Neural cell (in vitro differentiated cells): ENCODE data around the gene CCDC28A. TPM values are rescaled to one million over a fixed set of nuclear protein-coding genes. Genes with fewer than 3 reads are reported as not detected.

Experiments
- H2AFZ ChIP-seq: fragments of 200-600, 300-800 bp; sonication (generic), shearing (Covaris generic); 2 replicates; pipeline ENCODE4 v1.6.0; 2014; ENCODE audit warnings: low read depth, mild to moderate bottlenecking, antibody characterized with exemption, low read length, moderate library complexity
- H3F3A ChIP-seq: fragments of 200-600 bp; shearing (Covaris generic); 2 replicates; pipeline ENCODE4 v1.6.1; 2016; ENCODE audit warnings: mild to moderate bottlenecking, moderate library complexity, mixed read lengths, antibody characterized with exemption, low read length; ENCODE audit not compliant: insufficient read depth, poor library complexity, severe bottlenecking
- H3K27ac ChIP-seq: fragments of 200-600, 300-800 bp; sonication (generic), shearing (Covaris generic); 2 replicates; pipeline ENCODE4 v1.5.1; 2014; ENCODE audit warnings: mild to moderate bottlenecking, low read length, moderate library complexity
- H3K27me3 ChIP-seq: fragments of 300-800, 200-600 bp; sonication (generic), shearing (Covaris generic); 2 replicates; pipeline ENCODE4 v1.6.0; 2014; ENCODE audit warnings: mild to moderate bottlenecking, low read depth, low read length, moderate library complexity; ENCODE audit not compliant: insufficient read depth
- H3K36me3 ChIP-seq: fragments of 300-800, 200-600 bp; sonication (generic), shearing (Covaris generic); 2 replicates; pipeline ENCODE4 v1.5.1; 2014; ENCODE audit warnings: mild to moderate bottlenecking, antibody characterized with exemption, low read length, moderate library complexity; ENCODE audit not compliant: insufficient read depth
- H3K4me2 ChIP-seq: fragments of 300-800, 200-600 bp; sonication (generic), shearing (Covaris generic); 2 replicates; pipeline ENCODE4 v1.6.0; 2014; ENCODE audit warnings: mild to moderate bottlenecking, low read length
- H3K4me3 ChIP-seq: fragments of 300-800, 200-600 bp; sonication (generic), shearing (Covaris generic); 2 replicates; pipeline ENCODE4 v1.5.1; 2014; ENCODE audit warnings: mild to moderate bottlenecking, low read length, moderate library complexity
- H3K79me2 ChIP-seq: fragments of 200-600 bp; shearing (Covaris generic); replicated peaks from 2 replicates; pipeline ENCODE4 v1.6.0; 2014; ENCODE audit warnings: mild to moderate bottlenecking, low read length, moderate library complexity; ENCODE audit not compliant: insufficient read depth
- H3K9ac ChIP-seq: fragments of 300-800, 200-600 bp; sonication (generic), shearing (Covaris generic); 2 replicates; pipeline ENCODE4 v1.6.1; 2016; ENCODE audit warnings: mild to moderate bottlenecking, low read length, mixed read lengths
- H3K9me2 ChIP-seq: fragments of 200-600 bp; shearing (Covaris generic); 2 replicates; pipeline ENCODE4 v1.6.1; 2016; ENCODE audit warnings: mild to moderate bottlenecking, low read length, mixed read lengths; ENCODE audit not compliant: insufficient read depth
- H3K9me3 ChIP-seq: fragments of 200-600, 300-800 bp; sonication (generic), shearing (Covaris generic); 2 replicates; pipeline ENCODE4 v1.6.1; 2016; ENCODE audit warnings: mild to moderate bottlenecking, mixed run types, low read length, moderate library complexity, mixed read lengths
- H4K20me1 ChIP-seq: fragments of 200-600 bp; shearing (Covaris generic); 2 replicates; pipeline ENCODE4 v1.6.1; 2016; ENCODE audit warnings: mild to moderate bottlenecking, mixed run types; ENCODE audit not compliant: insufficient read depth
- EP300 ChIP-seq: fragments of 450-650 bp; conservative IDR thresholded peaks from 2 replicates; pipeline ENCODE4 v1.6.1; 2014; ENCODE audit warnings: antibody characterized with exemption, mild to moderate bottlenecking, moderate library complexity; ENCODE audit not compliant: poor library complexity, severe bottlenecking
- TAF1 ChIP-seq: IDR thresholded peaks from 2 replicates; pipeline ENCODE4 v1.6.1; 2012; ENCODE audit warnings: low read depth
- polyA plus RNA-seq: library from polyadenylated mRNA; depleted of rRNA; stranded (reverse); fragments of >200 nt; gene quantifications from 2 replicates; pipeline ENCODE4 v1.2.3, GENCODE V29; 2014
- TF ChIP-seq, protein P1 (sequence below): fragments of 450-650 bp; IDR thresholded peaks from 2 replicates; pipeline ENCODE4 v1.5.1; 2014; ENCODE audit warnings: antibody characterized with exemption, mild to moderate bottlenecking, moderate library complexity; ENCODE audit not compliant: poor library complexity, severe bottlenecking

CCDC28A gene
- polyA plus RNA-seq, 1 donor from 2014 or later: 10.6 TPM

- Histone ChIP-seq H3K27me3 (no peaks in the 10 kb centered on the region), H4K20me1 (no peaks in the 10 kb centered on the region), H3K9me2 (no peaks in the 10 kb centered on the region), H3K4me2 (no peak overlapping the region), H3K4me3 (no peak overlapping the region), H3K79me2 (no peaks in the 10 kb centered on the region), H3K9me3 (no peaks in the 10 kb centered on the region), H2AFZ (no peak overlapping the region), H3K27ac (no peak overlapping the region), H3F3A (no peaks in the 10 kb centered on the region), H3K36me3 (no peaks in the 10 kb centered on the region), H3K9ac (no peak overlapping the region)
- TF ChIP-seq TAF1 (no peak), EP300 (no peak)
- TF ChIP-seq, protein P1, sequence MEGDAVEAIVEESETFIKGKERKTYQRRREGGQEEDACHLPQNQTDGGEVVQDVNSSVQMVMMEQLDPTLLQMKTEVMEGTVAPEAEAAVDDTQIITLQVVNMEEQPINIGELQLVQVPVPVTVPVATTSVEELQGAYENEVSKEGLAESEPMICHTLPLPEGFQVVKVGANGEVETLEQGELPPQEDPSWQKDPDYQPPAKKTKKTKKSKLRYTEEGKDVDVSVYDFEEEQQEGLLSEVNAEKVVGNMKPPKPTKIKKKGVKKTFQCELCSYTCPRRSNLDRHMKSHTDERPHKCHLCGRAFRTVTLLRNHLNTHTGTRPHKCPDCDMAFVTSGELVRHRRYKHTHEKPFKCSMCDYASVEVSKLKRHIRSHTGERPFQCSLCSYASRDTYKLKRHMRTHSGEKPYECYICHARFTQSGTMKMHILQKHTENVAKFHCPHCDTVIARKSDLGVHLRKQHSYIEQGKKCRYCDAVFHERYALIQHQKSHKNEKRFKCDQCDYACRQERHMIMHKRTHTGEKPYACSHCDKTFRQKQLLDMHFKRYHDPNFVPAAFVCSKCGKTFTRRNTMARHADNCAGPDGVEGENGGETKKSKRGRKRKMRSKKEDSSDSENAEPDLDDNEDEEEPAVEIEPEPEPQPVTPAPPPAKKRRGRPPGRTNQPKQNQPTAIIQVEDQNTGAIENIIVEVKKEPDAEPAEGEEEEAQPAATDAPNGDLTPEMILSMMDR: no peak
Measured at GRCh38 chr6:138837246-138837645, 63.7 kb downstream of the CCDC28A start.

Other genes with a start within 250 kb of the CCDC28A start
- gene ECT2L, start 22.3 kb downstream of the CCDC28A start, polyA plus RNA-seq: not detected in 2 replicates
- gene REPS1, start 214.5 kb downstream of the CCDC28A start, polyA plus RNA-seq: 64.9 TPM in 2 replicates